ACC112 (cell line): ENCODE results near the gene BCAS1.

ENCODE experiments used
- H2AFZ ChIP-seq: fragments of 200-600 bp; sonication (generic); one replicate; pipeline ENCODE4 v1.6.0; 2017; ENCODE audit warnings: antibody characterized with exemption, low read length; ENCODE audit not compliant: unreplicated experiment
- H3K27ac ChIP-seq: fragments of 200-600 bp; sonication (generic); 2 replicates; pipeline ENCODE4 v1.5.1; 2014; ENCODE audit warnings: low read depth, mild to moderate bottlenecking, antibody characterized with exemption, low read length, moderate library complexity
- H3K27me3 ChIP-seq: fragments of 200-600 bp; sonication (generic); 2 replicates; pipeline ENCODE4 v1.6.1; 2014; ENCODE audit warnings: mild to moderate bottlenecking, antibody characterized with exemption, low read length, moderate library complexity, mixed read lengths; ENCODE audit not compliant: insufficient read depth
- H3K36me3 ChIP-seq: fragments of 200-600 bp; sonication (generic); 2 replicates; pipeline ENCODE4 v1.6.1; 2016; ENCODE audit warnings: mild to moderate bottlenecking, antibody characterized with exemption, low read length, moderate library complexity, mixed read lengths; ENCODE audit not compliant: insufficient read depth
- H3K4me1 ChIP-seq: fragments of 200-600 bp; sonication (generic); one replicate; pipeline ENCODE4 v1.6.1; 2016; ENCODE audit warnings: low read length, mixed read lengths; ENCODE audit not compliant: insufficient read depth, unreplicated experiment, control insufficient read depth
- H3K4me3 ChIP-seq: fragments of 200-600 bp; sonication (generic); 2 replicates; pipeline ENCODE4 v1.5.1; 2014; ENCODE audit warnings: mild to moderate bottlenecking, low read depth, low read length
- H3K79me2 ChIP-seq: fragments of 200-600 bp; sonication (generic); one replicate; pipeline ENCODE4 v1.6.0; 2016; ENCODE audit warnings: low read length; ENCODE audit not compliant: control insufficient read depth, unreplicated experiment, insufficient read depth

BCAS1 gene

GRCh38 chr20:54070187-54070987 is at the start of gene BCAS1:
TSS of gene BCAS1 (minus strand) at chr20:54070594. CDS start at chr20:54058718, 11,876 bp downstream.
- Histone ChIP-seq H3K27me3 (peaks cover 30% of the 10 kb centered on the region), H3K36me3 (no peaks in the 10 kb centered on the region), H3K4me1 (no peaks in the 10 kb centered on the region), H2AFZ (no peak within 1 kb of the TSS), H3K27ac (no peak within 1 kb of the TSS), H3K79me2 (no peaks in the 10 kb centered on the region), H3K4me3 (no peak within 1 kb of the TSS)

GRCh38 chr20:54119744-54120143 is 49.4 kb upstream of the BCAS1 start:
- Histone ChIP-seq H3K27me3 (no peaks in the 10 kb centered on the region), H3K27ac (no peak overlapping the region), H3K36me3 (no peaks in the 10 kb centered on the region)

GRCh38 chr20:54118220-54119001 is 48.0 kb upstream of the BCAS1 start:
- no peaks in the 10 kb centered on the region for H3K27me3 ChIP-seq
- no peaks in the 10 kb centered on the region for H3K36me3 ChIP-seq
- no peaks in the 10 kb centered on the region for H3K79me2 ChIP-seq
- H3K27ac ChIP-seq = no peak overlapping the region
- H2AFZ ChIP-seq = no peak overlapping the region
- H3K4me3 ChIP-seq = no peak overlapping the region
- H3K4me1 ChIP-seq = peaks cover 24% of the 10 kb centered on the region

More at GRCh38 chr20:54119744-54120143, 49.4 kb upstream of the BCAS1 start:
- H3K4me3 ChIP-seq = no peak overlapping the region
- H3K4me1 ChIP-seq = peaks cover 30% of the 10 kb centered on the region
- no peaks in the 10 kb centered on the region for H3K79me2 ChIP-seq
- H2AFZ ChIP-seq = no peak overlapping the region

GRCh38 chr20:54116550-54117235 is 46.3 kb upstream of the BCAS1 start:
- H3K27ac ChIP-seq = no peak overlapping the region
- H3K4me3 ChIP-seq = no peak overlapping the region
- no peaks in the 10 kb centered on the region for H3K27me3 ChIP-seq
- H3K4me1 ChIP-seq = peaks cover 7% of the 10 kb centered on the region
- no peaks in the 10 kb centered on the region for H3K79me2 ChIP-seq
- no peaks in the 10 kb centered on the region for H3K36me3 ChIP-seq
- no peak overlapping the region for H2AFZ ChIP-seq

- H3K79me2 ChIP-seq = no peaks in the 10 kb centered on the region
- no peaks in the 10 kb centered on the region for H3K36me3 ChIP-seq
- H3K4me1 ChIP-seq = peaks cover 4% of the 10 kb centered on the region
- H3K27ac ChIP-seq = peak overlapping the region; percentile 26
- H2AFZ ChIP-seq = no peak overlapping the region
- no peaks in the 10 kb centered on the region for H3K27me3 ChIP-seq
- H3K4me3 ChIP-seq = no peak overlapping the region
Measured at GRCh38 chr20:54115172-54115854, 44.9 kb upstream of the BCAS1 start.

- no peak overlapping the region for H3K27ac ChIP-seq
- H2AFZ ChIP-seq = no peak overlapping the region
- H3K27me3 ChIP-seq = no peaks in the 10 kb centered on the region
- H3K4me3 ChIP-seq = no peak overlapping the region
- H3K36me3 ChIP-seq = no peaks in the 10 kb centered on the region
- no peaks in the 10 kb centered on the region for H3K79me2 ChIP-seq
- H3K4me1 ChIP-seq = peaks cover 4% of the 10 kb centered on the region
Measured at GRCh38 chr20:54114109-54114508, 43.7 kb upstream of the BCAS1 start.

- Histone ChIP-seq H3K79me2 (no peaks in the 10 kb centered on the region), H3K36me3 (no peaks in the 10 kb centered on the region), H3K27ac (no peak overlapping the region), H2AFZ (no peak overlapping the region), H3K4me1 (peaks cover 4% of the 10 kb centered on the region), H3K4me3 (no peak overlapping the region), H3K27me3 (no peaks in the 10 kb centered on the region)
Measured at GRCh38 chr20:54113566-54113965, 43.2 kb upstream of the BCAS1 start.

GRCh38 chr20:54112221-54112884 is 42.0 kb upstream of the BCAS1 start:
- Histone ChIP-seq H3K36me3 (no peaks in the 10 kb centered on the region), H3K27ac (no peak overlapping the region), H3K4me1 (peaks cover 4% of the 10 kb centered on the region), H3K79me2 (no peaks in the 10 kb centered on the region), H3K4me3 (no peak overlapping the region), H2AFZ (no peak overlapping the region), H3K27me3 (no peaks in the 10 kb centered on the region)

GRCh38 chr20:54111460-54111859 is 41.1 kb upstream of the BCAS1 start:
- Histone ChIP-seq H3K27ac (no peak overlapping the region), H2AFZ (no peak overlapping the region), H3K4me3 (no peak overlapping the region), H3K27me3 (no peaks in the 10 kb centered on the region), H3K36me3 (no peaks in the 10 kb centered on the region), H3K79me2 (no peaks in the 10 kb centered on the region), H3K4me1 (peaks cover 4% of the 10 kb centered on the region)

- H3K36me3 ChIP-seq = no peaks in the 10 kb centered on the region
- H2AFZ ChIP-seq = no peak overlapping the region
- H3K4me1 ChIP-seq = peaks cover 1% of the 10 kb centered on the region
- H3K4me3 ChIP-seq = no peak overlapping the region
- H3K27ac ChIP-seq = no peak overlapping the region
- H3K79me2 ChIP-seq = no peaks in the 10 kb centered on the region
- no peaks in the 10 kb centered on the region for H3K27me3 ChIP-seq
Measured at GRCh38 chr20:54110457-54110856, 40.1 kb upstream of the BCAS1 start.
